GM19035 (cell line): ENCODE measurements around the gene ASCC3.
"Not testable (repeated sequence)": the region's sequence is repeated elsewhere in the genome, so short reads cannot be mapped to it uniquely, and the experiment has no call there.

Experiments used
- ATAC-seq: cut with Tn5 transposase; IDR thresholded peaks from one replicate; pipeline ENCODE4 v1.9.1; 2021; ENCODE audit not compliant: unreplicated experiment

ASCC3 gene

DNA sequence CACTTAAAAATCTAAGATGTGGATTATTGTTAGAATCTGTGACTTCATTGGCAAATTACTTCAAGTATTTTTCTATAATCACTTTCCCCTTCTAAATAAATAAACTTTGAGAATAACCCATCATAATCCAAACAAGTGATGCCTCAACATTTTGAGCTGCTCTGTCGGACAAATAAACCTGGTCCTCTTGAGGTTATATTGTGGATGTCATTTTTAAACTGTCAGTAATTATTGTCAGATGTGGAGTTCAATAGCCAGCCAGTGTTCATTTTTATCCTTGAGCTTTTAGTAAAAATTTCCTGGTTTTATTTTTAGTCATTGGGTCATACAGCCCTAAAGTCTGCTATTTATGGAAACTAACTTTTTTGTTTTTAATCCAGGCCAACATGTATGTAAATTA, 9.5 kb upstream of the ASCC3 start:
- ATAC-seq, result not testable (repeated sequence)

DNA sequence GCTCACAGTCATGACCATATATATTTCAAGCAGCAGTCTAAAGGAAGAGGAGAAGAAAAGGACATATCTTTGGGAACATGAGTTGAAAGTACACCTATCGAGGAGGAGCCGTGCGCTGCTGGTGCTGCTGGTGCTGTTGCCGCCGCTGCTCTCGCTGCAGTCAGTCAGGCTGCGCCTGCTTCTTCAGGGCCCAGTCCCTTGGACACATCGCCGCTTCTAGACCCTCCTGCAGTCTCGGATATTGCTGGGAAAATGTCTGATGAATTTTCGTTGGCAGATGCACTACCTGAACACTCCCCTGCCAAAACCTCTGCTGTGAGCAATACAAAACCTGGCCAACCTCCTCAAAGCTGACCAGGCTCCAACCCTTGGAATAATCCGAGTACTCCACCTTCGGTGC, 8.2 kb upstream of the ASCC3 start:
- ATAC-seq, result no peak

DNA sequence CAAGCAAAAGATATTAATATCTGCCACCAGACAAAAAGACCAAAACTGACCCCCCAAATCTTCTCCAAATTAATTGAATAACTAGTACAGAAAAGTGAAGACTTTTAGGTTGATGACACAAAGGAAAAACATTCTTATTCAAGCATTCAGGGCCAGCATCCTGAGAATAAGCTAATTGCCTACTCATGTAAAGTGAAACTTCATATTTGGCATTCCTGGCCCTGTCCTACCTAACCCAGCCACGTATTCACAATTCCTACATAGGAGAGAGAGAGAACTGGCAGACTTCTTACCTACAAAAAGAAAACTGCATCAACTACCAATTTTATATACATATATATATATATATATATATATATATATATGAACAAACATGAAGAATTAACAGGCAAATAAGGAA, 4.9 kb upstream of the ASCC3 start:
- no peak for ATAC-seq

DNA sequence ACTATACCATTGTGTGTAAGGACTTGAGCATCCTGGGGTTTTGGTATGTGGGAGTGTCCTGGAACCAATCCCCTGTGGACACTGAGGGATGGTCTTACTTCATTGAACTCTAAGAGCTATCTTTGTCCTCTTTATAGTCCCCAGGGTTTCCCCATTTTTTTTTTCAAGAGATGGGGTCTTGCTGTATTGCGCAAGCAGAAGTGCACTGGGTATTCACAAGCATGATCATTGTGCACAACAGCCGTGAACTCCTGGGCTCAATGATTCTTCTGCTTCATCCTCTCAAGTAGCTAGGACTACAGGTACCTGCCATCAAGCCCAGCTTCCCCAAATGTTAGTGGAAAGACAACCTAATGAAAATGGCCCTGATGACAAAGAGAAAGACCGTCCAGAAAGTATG, 2.2 kb upstream of the ASCC3 start:
- no peak for ATAC-seq

DNA sequence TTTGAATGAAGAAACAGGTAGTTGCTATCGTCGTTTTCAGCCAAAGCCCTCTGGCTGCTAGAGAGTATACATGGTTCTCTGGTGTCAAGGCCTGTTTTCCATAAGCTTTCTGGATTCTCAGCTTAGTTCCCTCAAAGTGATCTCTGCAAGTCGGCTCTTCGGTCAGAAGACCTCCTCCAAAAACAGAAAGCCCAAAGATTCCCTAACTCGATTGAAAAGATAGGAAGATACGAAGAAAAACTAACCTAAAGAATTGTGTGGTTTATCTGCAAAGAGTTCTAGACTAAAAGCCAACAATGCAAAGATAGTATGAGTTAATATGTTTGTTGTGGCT, 545 bp upstream of the ASCC3 start:
- peak; percentile 12 for ATAC-seq

DNA sequence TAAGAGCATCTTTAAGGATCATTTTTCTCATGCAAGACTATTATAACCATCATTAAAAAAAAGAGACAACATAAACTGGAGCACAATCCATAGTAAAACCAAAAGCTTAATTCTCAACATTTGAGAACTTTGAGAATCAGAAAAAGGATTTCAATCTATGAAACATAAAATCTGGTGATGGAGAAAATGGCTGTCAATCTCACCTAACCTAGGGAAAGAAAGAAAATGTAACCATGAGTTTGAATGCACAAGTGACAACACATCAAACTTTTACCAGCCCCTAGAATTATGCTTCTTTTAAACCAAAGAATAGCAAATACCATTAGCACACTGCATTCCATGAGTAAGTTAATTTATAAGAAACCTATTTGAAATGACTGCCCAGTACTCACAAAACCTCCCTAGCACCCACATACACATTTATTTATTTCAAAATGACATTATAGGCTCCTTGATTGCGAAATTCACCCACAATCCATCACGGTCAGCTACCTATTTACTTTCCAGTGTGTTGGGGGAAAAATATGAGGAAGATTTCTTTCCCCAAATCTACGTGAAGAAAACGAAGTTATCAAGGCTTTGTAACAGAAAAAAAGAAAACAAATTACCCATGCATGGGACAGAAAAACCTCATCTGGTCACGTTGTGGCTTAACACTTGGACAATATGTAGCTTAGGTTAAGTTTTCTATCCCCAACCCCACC, 828 bp downstream of the ASCC3 start:
- ATAC-seq, result no peak

DNA sequence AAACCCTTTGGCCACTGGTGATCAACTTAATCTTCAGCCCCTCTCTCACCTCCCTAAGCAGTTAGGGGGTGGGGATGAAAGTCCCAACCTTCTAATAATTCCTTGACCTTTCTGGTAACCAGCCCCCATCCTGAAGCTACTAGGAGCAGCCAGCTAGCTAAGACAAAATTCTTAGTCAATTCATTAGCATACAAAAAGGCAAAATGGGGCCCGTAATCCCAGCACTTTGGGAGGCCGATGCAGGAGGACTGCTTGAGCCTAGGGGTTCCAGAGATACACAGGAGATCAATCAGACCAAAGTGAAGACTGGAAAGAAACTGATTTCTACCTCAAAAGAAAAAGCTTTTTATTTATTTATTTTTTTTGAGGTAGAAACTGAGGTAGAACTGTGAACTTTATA, 1.8 kb downstream of the ASCC3 start:
- no peak for ATAC-seq

DNA sequence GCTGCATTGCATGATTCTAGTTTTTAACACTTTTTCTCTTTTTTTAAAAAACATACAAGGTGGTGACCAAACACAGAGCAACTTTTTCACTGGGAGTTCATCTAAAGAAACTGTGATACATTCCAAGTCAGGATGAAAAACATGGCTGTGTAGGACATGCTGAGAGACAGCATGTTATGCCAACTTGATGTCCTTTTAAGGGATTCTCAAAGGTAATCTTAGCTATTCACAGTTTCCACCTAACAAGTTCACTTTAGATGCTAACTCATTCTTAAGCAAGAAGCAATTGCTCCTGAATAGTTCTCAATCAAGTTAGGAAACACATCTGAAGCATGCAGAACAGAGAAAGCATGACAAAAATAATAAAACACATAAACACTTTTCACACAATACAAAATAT, 3.3 kb downstream of the ASCC3 start:
- ATAC-seq, result no peak

DNA sequence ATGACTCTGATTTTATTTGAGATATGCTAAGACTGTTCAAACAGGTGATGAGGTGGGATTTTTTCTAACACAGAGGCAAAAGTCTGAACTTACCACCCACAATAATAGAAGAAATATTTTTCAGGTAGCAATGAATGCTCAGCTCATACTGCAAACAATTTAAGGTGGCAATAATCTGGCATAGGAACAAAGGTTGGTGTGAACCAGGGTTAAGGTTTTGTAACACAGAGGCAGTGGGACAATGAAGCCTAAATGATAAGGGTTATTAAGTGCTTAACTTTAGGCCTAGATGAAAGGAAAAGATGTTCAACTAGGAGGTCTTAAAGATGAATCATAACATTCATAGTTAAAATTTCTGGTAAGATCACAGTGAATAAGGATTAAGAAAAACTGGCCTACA, 4.9 kb downstream of the ASCC3 start:
- ATAC-seq, result no peak

DNA sequence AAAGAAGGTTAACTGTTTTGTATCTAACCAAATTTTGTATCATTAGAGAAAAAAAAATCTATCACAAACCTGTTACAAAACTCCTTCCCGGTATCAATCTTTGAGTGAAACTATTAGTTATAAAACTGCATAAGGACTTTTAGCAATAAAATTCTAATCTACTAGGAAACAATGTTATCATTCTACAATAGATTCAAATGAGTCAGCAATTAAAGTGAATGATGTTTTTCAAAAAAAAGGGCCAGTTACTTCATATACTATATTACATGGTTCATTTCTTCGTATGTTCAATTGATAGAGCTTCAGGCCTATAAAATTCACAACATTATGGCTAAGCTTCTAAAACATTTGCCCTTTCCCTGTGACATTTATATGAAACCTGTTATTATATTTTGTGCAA, 15.6 kb downstream of the ASCC3 start:
- ATAC-seq, result no peak

DNA sequence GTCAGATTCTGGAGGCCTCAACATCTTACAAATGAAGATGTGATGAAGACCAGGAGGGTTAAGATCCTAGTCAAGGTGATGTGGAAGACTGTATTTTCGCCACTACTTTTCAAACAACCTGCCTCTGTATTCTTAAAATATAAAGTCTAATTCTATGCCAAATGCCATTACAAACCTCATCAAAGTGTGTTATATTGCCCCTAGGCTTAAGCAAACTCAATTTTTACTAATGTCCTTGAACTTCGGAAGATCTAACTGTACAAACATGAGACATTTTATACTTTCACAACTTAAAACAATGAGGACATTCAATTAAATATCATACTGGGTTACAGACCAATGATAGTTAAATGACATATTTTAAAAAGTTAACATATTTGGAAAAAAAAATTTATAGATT, 19.1 kb downstream of the ASCC3 start:
- no peak for ATAC-seq

DNA sequence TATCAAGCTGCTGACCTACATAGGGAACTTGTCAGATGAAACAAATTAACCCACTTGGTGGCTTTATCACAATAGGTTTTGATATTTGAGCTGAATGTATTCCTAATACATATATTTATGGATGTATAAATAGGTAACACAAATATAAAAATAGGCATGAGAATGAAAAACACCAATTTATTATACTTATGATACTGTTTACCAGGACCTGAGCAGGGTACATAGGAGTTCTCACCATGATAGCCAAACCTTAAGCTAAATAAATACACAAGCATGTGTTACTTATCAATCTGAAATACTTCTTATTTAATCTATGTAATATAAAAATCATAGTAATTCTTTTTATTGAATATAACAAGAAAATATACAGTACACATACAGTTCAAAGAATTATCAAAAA, 25.0 kb downstream of the ASCC3 start:
- no peak for ATAC-seq

DNA sequence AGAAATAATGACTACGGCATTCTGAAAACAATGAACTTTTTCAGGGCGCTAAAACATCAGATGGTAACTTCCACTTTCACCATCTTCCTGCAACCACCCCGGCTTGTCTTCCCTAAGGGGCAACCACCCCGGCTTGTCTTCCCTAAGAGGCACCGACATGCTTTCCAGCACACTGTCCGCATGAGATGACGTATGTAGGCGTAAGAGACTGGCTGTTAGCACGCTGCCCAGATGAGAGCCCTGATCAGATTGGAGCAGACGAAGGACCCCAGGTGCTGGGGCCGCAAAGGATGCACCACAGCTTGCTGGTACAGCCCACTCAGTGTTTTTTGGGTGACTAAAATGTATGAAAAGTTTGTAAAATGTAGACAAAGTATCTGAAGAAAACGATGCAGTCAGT, 29.3 kb downstream of the ASCC3 start:
- ATAC-seq, result no peak

DNA sequence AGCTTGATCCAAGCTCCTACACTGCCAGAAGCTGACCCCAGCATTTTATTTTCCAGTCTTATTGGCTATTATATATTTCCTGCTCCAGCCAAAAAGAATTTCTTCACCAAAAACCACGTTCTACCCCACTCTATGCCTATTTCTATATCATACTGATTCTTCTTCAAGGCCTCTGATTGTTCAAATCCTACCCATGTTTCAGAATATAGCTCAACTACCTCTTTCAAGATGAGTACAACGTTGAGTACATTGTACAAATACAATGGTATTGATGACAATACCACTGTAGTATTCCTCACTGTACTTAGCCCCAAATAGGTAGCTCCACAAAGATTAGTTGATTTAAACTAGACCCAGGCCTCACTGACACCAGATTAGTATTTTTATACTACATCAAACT, 31.0 kb downstream of the ASCC3 start:
- no peak for ATAC-seq

DNA sequence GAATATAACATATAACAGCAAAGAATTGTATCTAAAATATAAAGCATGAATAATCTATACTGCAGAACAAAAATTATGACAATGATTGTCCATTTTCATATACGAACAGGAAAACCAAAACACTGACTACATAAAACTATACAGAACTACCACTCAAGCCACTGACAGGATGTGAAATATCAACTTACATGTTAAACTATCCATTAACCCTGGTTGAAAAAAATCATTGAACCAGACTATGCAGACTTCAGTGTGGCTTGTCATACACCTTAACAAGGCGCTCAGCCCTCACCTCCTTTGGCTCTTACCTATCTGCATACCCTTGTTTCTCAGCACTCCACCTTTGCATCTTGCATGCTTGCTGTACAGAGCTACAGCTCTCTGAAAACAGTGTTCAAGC, 34.9 kb downstream of the ASCC3 start:
- no peak for ATAC-seq

DNA sequence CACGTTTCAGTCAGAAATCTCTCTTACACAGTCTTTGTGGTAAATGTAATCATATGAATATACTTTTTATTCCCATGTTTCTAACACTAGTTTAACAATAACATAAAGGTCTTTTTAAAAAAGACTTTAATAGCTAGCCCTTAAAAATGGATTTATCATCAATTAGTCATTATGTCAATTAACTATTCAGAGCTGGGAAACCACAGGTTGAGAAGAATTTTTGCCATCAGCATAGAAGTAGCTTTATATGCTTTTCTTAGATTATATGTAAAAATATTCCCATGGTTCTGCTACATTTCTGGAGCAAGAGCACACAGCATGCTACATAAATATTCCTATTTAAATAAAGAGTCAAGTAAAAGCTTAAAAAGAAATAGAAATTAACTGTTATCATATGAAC, 35.5 kb downstream of the ASCC3 start:
- ATAC-seq, result no peak

DNA sequence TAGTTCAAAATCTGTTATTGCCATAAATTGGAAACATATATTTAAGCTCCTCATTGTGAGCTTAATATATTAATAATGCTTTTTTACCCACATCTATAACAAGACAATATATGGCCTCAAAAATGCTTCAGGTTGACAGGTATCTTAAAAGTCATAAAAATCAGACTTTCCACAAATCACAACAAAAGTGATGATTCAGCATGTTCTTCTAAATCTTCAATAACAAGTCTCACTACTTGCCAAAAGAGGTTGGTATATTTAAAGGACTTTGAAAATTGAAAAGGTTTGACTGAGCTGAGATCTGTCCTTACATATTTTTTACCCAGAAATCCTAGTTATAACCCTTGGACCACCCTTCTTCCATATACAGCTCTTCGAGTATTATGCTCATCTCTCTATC, 41.7 kb downstream of the ASCC3 start:
- ATAC-seq, result no peak

DNA sequence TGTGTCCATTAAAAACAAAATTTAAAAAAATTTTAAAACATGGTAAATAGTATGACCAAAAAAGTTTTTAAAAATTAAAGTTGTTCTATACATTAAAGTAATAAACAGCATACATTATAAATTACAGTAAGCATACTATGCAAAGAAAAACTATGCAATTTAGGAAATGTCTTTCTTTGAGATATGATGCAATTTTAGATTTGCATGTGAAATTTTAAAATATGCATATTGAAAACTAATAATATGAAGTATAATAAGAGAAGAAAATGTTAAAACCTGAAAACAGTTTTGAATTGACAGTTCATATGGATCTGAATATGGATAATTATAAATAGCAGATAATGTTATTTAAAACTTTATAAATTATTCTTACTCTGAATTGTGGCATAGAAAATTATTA, 43.1 kb downstream of the ASCC3 start:
- ATAC-seq, result no peak

DNA sequence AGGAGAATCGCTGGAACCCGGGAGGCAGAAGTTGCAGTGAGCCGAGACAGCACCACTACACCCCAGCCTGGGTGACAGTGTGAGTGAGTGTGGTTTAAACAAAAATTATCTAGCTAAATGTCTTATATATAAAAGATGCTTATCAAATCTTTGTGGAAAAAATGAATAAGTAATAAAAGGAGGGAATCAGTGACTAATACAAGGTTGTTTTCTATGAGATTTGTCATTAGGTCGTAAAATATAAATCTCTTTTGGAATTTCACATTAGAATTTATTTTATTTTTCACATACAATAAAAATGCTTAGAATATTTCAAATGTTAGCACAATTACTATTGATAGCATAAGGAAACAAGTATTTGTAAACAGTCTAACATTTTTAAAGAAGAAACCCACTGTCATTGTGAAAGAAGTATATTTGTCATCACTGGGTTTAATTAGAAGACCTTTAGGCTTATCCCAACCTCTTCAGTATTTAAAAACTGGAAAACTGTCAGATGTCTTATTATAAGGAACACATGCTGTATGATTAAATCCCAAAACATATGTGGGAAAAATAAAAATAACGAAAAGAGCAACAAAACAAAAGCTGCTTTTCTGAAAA, 47.1 kb downstream of the ASCC3 start:
- ATAC-seq, result no peak

DNA sequence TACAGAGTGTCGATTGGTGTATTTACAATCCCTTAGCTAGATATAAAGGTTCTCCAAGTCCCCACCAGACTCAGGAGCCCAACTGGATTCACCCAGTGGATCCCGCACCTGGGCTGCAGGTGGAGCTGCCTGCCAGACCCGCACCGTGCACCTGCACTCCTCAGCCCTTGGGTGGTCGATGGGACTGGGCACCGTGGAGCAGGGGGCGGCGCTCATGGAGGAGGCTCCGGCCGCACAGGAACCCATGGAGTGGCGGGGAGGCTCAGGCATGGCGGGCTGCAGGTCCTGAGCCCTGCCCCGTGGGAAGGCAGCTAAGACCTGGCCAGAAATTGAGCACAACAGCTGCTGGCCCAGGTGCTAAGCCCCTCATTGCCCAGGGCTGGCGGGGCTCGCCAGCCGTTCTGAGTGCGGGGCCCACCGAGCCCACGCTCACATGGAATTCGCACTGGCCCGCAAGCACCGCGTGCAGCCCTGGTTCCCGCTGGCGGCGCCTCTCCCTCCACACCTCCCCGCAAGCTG, 52.0 kb downstream of the ASCC3 start:
- not testable (repeated sequence) for ATAC-seq

DNA sequence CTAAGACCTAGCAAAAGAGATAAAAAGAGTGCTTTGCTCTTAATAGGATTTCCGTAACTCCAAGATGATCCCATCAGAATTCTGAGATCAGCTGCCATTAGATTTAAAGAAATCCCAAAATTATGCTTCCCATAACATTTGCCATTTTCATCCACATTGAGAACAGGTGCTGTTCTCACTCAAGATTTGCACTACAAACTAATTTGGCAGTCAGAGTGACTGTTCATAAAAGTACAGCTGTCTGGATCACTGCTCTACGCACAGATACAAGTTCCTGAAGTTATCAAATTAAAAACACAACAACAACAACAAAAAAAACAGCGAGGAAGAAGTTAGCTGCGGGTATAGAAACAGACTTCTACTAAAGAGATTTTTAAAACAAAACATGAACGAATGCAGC, 58.1 kb downstream of the ASCC3 start:
- ATAC-seq, result no peak

DNA sequence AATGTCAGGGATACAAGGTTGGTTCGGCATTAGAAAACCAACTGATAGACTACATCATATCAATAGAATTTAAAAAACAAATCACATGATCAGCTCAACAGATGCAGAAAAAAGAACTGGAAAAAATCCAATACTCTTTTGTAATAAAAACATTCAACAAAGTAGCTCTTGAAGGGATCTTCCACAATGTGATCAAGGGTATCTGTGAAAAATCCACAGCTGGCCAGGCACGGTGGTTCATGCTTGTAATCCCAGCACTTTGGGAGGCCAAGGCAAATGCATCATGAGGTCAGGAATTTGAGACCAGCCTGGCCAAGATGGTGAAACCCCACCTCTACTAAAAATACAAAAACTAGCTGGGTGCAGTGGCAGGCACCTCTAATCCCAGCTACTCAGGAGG, 63.1 kb downstream of the ASCC3 start:
- no peak for ATAC-seq

DNA sequence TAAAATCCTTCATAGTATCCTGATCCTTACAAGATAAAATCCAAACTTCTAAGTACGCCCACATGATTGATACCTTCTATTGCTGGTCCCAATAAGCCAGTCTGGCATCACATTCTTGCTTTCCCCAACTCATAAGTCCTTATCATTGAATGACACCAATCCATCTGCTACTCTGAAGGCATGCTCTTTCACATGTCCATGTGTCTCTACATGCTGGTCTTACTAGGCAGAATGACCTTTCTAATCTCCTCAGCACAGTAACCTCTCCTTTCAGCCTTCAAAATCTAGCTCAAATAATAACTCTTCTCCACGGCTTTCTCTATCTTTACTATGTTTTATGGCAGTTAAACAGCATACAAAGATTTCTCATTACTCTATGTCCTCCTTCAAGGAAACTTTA, 71.1 kb downstream of the ASCC3 start:
- no peak for ATAC-seq
